ES-I3 (cell line): Measurements from ENCODE around the gene DUOXA2.
A peak's percentile ranks its signal among the peaks of the same experiment; 100 is the strongest.

ENCODE experiments used
- H3K36me3 ChIP-seq: 2 replicates; pipeline ENCODE4 v1.6.1; 2013; ENCODE audit warnings: mild to moderate bottlenecking, low read length, control low read depth, moderate library complexity; ENCODE audit not compliant: insufficient read depth
- H3K4me1 ChIP-seq: 2 replicates; pipeline ENCODE4 v1.6.1; 2013; ENCODE audit warnings: mild to moderate bottlenecking, control low read depth, low read length; ENCODE audit not compliant: insufficient read depth
- H3K9ac ChIP-seq: 2 replicates; pipeline ENCODE4 v1.6.1; 2013; ENCODE audit warnings: low read depth, mild to moderate bottlenecking, low read length, moderate library complexity
- H3K9me3 ChIP-seq: 2 replicates; pipeline ENCODE4 v1.6.1; 2013; ENCODE audit warnings: mild to moderate bottlenecking, low read length, moderate library complexity; ENCODE audit not compliant: control insufficient read depth, insufficient read depth

DUOXA2 gene

GRCh38 chr15:45106002-45106790 is 7.9 kb upstream of the DUOXA2 start:
- Histone ChIP-seq H3K36me3 (no peaks in the 10 kb centered on the region), H3K9me3 (no peaks in the 10 kb centered on the region), H3K4me1 (peaks cover 5% of the 10 kb centered on the region; the same call in 1 of the 2 replicates), H3K9ac (no peak overlapping the region)

- Histone ChIP-seq H3K9me3 (no peaks in the 10 kb centered on the region), H3K4me1 (peaks cover 5% of the 10 kb centered on the region; the same call in 1 of the 2 replicates), H3K36me3 (no peaks in the 10 kb centered on the region), H3K9ac (no peak overlapping the region)
Observed at GRCh38 chr15:45107941-45108630, 6.0 kb upstream of the DUOXA2 start.

- no peaks in the 10 kb centered on the region for H3K9me3 ChIP-seq
- H3K9ac ChIP-seq: no peak overlapping the region
- H3K4me1 ChIP-seq: peaks cover 15% of the 10 kb centered on the region; the same call in 1 of the 2 replicates
- no peaks in the 10 kb centered on the region for H3K36me3 ChIP-seq
Observed at GRCh38 chr15:45110256-45110820, 3.8 kb upstream of the DUOXA2 start.

- peaks cover 15% of the 10 kb centered on the region for H3K4me1 ChIP-seq
- H3K36me3 ChIP-seq: no peaks in the 10 kb centered on the region
- no peaks in the 10 kb centered on the region for H3K9me3 ChIP-seq
Observed at GRCh38 chr15:45111390-45112142, 2.6 kb upstream of the DUOXA2 start.

GRCh38 chr15:45112143-45112590 is 2.0 kb upstream of the DUOXA2 start:
- Histone ChIP-seq H3K9me3 (no peaks in the 10 kb centered on the region), H3K4me1 (peaks cover 15% of the 10 kb centered on the region), H3K9ac (peak overlapping the region; percentile 39), H3K36me3 (no peaks in the 10 kb centered on the region)

More at GRCh38 chr15:45111390-45112142, 2.6 kb upstream of the DUOXA2 start:
- peak overlapping the region; percentile 39 for H3K9ac ChIP-seq

GRCh38 chr15:45112591-45113379 is 1.3 kb upstream of the DUOXA2 start:
- no peaks in the 10 kb centered on the region for H3K9me3 ChIP-seq
- H3K9ac ChIP-seq: peak overlapping the region; percentile 39; the same call in 1 of the 2 replicates

GRCh38 chr15:45113380-45113990 is 641 bp upstream of the DUOXA2 start:
- peaks cover 15% of the 10 kb centered on the region for H3K4me1 ChIP-seq
- no peaks in the 10 kb centered on the region for H3K36me3 ChIP-seq
- no peaks in the 10 kb centered on the region for H3K9me3 ChIP-seq
- peak overlapping the region; percentile 39; the same call in 1 of the 2 replicates for H3K9ac ChIP-seq

More at GRCh38 chr15:45112591-45113379, 1.3 kb upstream of the DUOXA2 start:
- Histone ChIP-seq H3K4me1 (peaks cover 15% of the 10 kb centered on the region), H3K36me3 (no peaks in the 10 kb centered on the region)

- Histone ChIP-seq H3K9me3 (no peaks in the 10 kb centered on the region), H3K4me1 (peaks cover 15% of the 10 kb centered on the region), H3K9ac (no peak overlapping the region), H3K36me3 (no peaks in the 10 kb centered on the region)
Observed at GRCh38 chr15:45114751-45115085, 592 bp downstream of the DUOXA2 start.

GRCh38 chr15:45115312-45115820 is 1.2 kb downstream of the DUOXA2 start:
- H3K9me3 ChIP-seq: no peaks in the 10 kb centered on the region
- peaks cover 15% of the 10 kb centered on the region for H3K4me1 ChIP-seq
- no peak overlapping the region for H3K9ac ChIP-seq
- H3K36me3 ChIP-seq: no peaks in the 10 kb centered on the region

GRCh38 chr15:45116006-45116481 is 1.9 kb downstream of the DUOXA2 start:
- H3K9me3 ChIP-seq: no peaks in the 10 kb centered on the region
- peaks cover 15% of the 10 kb centered on the region for H3K4me1 ChIP-seq
- no peak overlapping the region for H3K9ac ChIP-seq
- H3K36me3 ChIP-seq: no peaks in the 10 kb centered on the region

GRCh38 chr15:45116482-45117307 is 2.6 kb downstream of the DUOXA2 start:
- H3K9me3 ChIP-seq: no peaks in the 10 kb centered on the region
- peak overlapping the region; percentile 2; the same call in 1 of the 2 replicates for H3K9ac ChIP-seq
- peaks cover 15% of the 10 kb centered on the region for H3K4me1 ChIP-seq
- no peaks in the 10 kb centered on the region for H3K36me3 ChIP-seq

- H3K9ac ChIP-seq: peak overlapping the region; percentile 34; the same call in 1 of the 2 replicates
- H3K9me3 ChIP-seq: no peaks in the 10 kb centered on the region
- H3K36me3 ChIP-seq: no peaks in the 10 kb centered on the region
- peaks cover 10% of the 10 kb centered on the region for H3K4me1 ChIP-seq
Observed at GRCh38 chr15:45117308-45118130, 3.4 kb downstream of the DUOXA2 start.
